Stimulated activated CD4-positive, alpha-beta T cell treated with anti-CD3 and anti-CD28 coated beads, Interleukin-12 subunit alpha, Interleukin-12 subunit beta, amount 100 ng/mL, for 24 hours (primary cell): ENCODE data around the gene EGFR.

Experiments used
- DNase-seq, 2 experiments: peaks; one replicate each; pipeline ENCODE4 v3.0.0-alpha.2; 2020; ENCODE audit warnings: low read depth in 2 of 2

Gene EGFR

DNA sequence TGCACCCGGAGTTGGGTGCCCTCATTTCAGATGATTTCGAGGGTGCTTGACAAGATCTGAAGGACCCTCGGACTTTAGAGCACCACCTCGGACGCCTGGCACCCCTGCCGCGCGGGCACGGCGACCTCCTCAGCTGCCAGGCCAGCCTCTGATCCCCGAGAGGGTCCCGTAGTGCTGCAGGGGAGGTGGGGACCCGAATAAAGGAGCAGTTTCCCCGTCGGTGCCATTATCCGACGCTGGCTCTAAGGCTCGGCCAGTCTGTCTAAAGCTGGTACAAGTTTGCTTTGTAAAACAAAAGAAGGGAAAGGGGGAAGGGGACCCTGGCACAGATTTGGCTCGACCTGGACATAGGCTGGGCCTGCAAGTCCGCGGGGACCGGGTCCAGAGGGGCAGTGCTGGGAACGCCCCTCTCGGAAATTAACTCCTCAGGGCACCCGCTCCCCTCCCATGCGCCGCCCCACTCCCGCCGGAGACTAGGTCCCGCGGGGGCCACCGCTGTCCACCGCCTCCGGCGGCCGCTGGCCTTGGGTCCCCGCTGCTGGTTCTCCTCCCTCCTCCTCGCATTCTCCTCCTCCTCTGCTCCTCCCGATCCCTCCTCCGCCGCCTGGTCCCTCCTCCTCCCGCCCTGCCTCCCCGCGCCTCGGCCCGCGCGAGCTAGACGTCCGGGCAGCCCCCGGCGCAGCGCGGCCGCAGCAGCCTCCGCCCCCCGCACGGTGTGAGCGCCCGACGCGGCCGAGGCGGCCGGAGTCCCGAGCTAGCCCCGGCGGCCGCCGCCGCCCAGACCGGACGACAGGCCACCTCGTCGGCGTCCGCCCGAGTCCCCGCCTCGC lies at the start of gene EGFR:
Gene EGFR, plus strand, starts transcription at position 657 of the 830 bp plus-strand sequence. CDS start 261 bp downstream, outside the sequence.
- DNase-seq, result no peak

GRCh38 chr7:54969208-54969967 lies 49.4 kb upstream of the EGFR start:
- DNase-seq, result no peak

- DNase-seq, result no peak
These were observed 46.0 kb upstream of the EGFR start for GRCh38 chr7:54972733-54973294.

- no peak for DNase-seq
These were observed 40.3 kb upstream of the EGFR start for GRCh38 chr7:54978364-54979116.

GRCh38 chr7:54980521-54980920 lies 38.3 kb upstream of the EGFR start:
- no peak for DNase-seq

DNA sequence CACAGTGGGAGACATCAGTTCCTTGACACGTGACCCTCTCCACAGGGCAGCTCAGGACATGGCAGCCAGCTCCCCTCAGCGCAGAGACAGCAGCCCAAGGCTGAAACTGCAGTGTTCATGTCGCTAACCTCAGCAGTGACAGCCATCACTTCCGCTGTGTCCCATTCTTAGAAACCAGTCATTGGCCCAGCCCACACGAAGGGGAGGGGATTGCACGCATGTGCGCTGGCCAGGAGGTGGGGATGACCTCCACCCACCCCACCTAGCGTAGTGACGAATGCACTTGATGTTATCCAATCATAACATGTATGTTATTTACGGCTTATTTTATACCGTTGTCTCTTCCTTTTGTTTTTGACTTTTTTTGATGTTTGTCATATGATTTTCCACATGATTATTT lies 36.9 kb upstream of the EGFR start:
- DNase-seq, result no peak

GRCh38 chr7:54985426-54986330 lies 33.1 kb upstream of the EGFR start:
- no peak for DNase-seq

DNA sequence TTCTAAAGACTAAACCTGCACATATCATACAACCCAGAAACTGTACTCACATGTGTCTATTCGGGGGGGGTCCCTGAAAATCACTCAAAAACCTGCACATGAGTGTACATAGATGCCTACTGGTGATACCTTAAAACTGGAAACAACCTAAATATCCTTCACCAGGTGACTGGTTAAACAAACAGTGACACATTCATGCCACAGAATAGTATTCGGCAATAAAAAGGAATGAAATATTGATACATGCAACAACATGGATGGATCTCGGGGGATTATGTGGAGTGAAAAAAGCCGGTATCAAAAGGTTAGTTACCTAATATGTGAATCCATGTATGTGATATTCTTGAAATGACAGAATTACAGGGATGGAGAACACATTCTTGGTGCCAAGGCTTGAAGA lies 32.1 kb upstream of the EGFR start:
- DNase-seq, result no peak

GRCh38 chr7:54987772-54988171 lies 31.0 kb upstream of the EGFR start:
- no peak for DNase-seq

- DNase-seq, result no peak
These were observed 30.3 kb upstream of the EGFR start for GRCh38 chr7:54988516-54988915.

- no peak for DNase-seq
These were observed 29.2 kb upstream of the EGFR start for GRCh38 chr7:54989453-54990225.

DNA sequence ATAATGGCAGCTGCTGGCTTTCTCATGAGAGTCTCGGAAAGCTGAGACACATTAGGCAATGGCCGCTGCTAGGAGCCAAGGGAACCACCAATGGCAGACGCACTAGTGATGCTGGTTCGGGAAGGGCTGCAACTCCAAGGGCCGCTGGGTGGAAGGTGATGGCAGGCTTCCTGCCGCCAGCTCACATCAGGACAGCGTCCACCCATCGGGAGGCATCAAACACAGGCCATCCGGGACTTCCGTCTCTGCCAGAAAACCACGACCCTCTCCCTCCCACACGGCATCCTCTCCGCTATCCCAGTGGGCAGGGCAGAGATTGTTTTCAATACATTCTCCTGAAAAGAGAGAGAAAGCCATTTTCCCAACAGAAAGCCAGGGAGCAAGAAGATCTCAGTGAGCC lies 27.5 kb upstream of the EGFR start:
- no peak for DNase-seq

DNA sequence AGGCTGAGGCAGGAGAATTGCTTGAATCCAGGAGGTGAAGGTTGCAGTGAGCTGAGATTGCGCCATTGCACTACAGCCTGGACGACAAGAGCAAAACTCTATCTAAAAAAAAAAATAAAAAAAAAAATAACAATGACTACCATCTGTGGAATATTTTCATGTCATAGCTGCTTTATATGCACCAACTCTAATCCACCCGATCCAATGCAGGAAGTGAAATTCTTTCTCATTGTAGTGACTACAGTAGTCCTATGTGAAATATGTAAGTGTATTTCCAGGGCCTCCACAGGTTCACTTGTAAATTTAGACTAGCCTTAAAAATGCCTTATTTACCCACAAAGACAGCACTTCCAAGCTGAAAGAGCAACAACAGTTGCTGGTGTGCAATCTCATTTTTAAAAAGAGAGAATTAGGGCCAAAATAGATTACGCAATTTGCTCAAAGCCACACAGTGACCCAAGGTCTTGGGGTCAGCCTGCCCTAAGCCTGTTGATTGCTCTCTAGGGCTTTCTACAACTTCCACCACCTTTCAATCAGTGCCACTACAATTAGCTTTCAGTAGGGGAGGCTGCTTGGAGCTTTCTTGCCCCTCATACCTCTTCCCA lies 25.8 kb upstream of the EGFR start:
- no peak for DNase-seq

GRCh38 chr7:54995166-54995565 lies 23.7 kb upstream of the EGFR start:
- DNase-seq, result no peak

DNA sequence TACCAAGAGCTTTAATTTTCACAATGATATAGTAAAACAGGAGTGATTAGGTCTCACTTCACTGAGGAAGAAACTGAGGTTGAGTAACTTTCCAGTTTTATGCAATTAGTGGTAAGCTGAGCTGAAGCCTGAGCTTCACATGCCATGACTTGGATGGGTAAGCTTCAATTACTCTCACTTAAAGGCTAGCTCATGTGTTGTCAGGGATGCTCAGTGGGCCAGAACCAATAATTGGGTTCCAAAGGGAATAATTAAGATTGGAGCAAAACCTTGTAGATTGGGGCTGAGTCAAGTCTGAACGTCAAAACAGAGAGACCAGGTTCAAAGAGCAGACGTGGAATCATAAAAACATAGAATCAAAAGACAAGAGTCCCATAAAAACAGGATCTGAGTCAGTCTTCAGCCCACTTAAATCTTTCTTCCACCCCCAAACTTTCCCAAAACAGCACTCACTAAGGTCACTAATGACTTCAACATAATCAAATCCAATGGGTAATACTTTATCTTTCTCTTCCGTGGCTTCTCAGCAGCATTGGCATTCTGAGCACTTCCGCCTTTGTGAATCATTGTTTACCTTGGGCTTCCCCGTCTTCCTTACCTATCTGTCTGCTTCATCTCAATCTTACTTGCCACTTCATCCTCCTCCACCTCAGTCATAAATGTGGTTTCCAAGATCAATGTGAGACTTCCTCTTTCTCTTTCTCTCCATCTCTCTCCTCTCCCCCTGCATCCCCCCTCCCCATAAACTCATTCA lies 23.0 kb upstream of the EGFR start:
- DNase-seq, result no peak

DNA sequence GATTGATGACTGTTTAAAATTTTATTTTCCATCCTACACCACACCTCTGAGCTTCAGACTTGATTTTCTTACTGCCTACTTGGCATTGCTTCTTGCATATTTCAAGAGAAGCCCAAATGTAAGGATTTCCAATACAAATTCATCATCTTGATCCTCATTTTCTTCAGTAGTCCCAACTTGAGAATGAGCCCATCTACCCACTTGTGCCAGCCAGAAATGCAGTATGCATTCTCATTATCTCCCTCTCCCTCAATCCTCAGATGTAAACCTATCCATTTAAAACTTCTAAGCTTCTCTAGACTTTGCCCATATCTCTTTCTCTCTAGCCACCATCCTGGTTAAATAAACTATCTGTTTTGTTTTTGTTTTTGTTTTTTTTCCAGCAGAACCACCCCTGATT lies 22.4 kb upstream of the EGFR start:
- DNase-seq, result no peak

DNA sequence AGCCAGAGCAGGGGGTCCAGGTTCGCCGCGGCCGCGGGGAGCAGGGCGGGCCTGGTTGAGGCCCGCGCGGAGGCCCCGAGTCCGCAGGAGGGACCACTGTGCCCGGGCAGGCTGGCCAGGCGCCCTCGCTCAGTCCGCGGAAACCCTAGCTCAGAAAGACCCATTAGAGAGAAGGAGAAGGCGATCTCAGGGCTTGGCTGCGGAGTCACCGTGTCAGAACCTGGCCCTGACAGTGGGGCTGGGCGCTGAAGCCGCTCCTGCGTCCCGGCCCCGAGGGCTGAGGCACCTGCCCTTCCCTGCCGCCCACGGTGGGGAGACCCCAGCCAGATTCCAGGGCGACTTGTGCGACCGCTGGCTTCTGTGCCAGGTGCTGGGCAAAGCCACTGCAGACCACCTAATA lies 14.2 kb upstream of the EGFR start:
- DNase-seq, result no peak

- DNase-seq, result no peak
These were observed 13.5 kb upstream of the EGFR start for GRCh38 chr7:55005241-55005851.

GRCh38 chr7:55006499-55006898 lies 12.3 kb upstream of the EGFR start:
- no peak for DNase-seq
